IPS-NIHi7 (cell line): ENCODE data around the gene RNF220.

Experiments used
- DNase-seq: peaks from one replicate; pipeline ENCODE4 v3.0.0; 2012; ENCODE audit warnings: mixed read lengths; ENCODE audit errors: extremely low spot score

The RNF220 gene

DNA sequence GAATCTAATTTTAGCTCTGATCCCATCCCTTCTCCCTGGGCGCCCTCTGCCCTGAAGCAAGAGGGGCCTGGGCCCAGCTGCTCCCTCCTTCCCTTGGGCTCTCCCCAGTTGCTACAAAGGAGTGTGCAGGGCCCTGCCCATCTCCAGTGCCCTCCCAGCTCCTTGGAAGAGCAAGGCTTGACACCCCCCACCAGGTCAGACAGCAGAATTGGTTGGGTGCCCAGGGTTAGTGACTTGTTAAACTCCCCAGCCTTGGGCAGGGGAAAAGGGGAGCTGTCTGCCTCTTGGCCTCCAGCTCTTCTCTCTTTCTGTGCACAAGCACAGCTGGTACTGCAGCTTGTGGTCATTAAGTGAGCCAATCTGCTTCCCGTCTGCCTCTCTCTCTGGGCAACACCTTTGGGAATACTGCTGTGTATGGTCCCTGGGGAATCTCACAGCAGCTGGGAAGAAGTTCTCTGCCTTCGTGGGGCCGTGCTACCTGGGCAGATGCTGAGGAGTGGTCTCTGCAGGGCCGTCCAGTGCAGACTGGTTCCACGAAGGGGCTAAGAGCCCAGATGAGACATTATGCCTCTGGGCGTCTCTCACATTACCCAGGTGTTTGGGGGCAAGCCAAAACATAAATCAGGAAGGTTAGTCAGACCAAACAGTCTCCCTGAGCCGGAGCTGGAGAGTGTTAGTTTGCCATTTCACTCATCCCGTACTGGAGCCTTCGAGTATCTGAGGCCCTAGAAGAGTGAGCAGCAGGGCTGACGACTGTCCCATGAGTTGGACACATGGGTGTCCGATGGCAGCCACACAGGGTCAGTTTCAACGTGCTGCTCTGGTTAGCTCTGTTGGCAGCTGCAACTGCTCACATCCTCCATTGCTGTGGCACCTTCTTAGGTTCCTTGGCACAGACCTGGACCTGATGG is 231.9 kb downstream of the RNF220 start:
- no peak for DNase-seq

- no peak for DNase-seq
Measured at GRCh38 chr1:44637702-44638411, 232.8 kb downstream of the RNF220 start.

- no peak for DNase-seq
Measured at GRCh38 chr1:44640200-44640853, 235.3 kb downstream of the RNF220 start.

DNA sequence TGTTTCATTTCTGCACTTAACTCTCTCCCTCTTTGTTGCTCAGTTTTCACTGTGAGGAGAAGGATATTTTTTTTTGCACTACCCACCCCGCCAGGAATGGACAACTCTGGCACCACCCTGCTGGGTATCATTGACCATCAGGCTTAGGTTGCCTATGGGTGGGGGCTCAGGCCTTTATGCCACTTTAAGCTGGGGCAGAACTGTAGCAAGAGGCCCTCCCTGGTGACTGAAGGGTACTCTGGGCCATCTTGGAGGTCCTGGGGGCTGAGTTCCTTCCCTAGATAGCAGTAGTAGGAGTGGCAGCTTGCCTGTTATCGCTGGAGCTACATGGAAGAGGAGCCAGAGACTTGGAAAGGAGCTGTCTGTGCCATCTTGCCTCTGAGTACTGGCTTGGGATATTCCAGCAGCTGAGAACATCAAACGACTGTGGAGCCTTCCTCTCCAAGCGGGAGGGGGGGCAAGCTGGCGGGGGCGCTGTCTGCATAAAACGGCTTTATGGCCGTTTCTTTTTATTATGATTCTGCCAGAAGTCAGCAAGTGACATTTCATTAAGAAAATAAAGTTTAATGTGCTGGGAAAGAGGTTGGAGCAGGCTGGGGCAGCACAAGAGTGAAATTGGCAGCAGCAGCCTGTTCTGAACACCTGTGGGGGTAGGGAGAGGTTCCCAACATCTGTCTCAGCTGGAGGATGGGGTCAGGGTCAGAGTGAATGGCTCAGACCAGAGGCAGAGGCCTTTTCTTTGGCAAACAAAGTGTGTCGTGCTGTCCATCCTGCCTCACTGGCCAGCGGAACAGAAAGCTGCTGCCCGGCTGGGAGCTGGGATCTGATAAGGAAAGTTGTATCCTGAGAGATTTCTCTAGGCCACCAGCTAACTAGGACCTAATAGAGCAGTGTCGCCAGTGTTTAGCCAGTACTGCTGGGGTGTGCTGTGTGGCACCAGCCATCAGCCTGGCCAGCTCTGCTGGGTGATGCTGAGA is 236.4 kb downstream of the RNF220 start:
- no peak for DNase-seq

GRCh38 chr1:44642255-44642654 is 237.2 kb downstream of the RNF220 start:
- DNase-seq, result no peak

DNA sequence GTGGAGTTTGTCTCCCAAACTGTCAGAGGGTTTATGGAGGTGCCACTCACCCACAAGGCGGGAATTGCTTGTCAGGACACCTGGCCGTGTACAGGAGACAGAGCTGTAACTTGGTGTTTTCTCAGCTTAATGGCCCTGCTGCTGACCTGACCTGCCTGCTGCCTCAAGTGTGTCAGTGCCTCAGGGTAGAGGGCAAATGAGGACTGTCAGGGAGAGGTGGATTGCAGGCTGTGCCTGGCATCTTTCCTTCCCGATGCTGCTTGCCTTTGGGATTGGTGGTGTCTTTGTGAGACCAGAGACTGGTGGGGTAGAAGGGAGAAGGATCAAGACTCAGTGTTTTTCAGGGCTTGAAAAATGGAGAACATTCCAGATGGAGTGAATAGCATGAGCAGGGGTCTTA is 237.9 kb downstream of the RNF220 start:
- DNase-seq, result no peak

DNA sequence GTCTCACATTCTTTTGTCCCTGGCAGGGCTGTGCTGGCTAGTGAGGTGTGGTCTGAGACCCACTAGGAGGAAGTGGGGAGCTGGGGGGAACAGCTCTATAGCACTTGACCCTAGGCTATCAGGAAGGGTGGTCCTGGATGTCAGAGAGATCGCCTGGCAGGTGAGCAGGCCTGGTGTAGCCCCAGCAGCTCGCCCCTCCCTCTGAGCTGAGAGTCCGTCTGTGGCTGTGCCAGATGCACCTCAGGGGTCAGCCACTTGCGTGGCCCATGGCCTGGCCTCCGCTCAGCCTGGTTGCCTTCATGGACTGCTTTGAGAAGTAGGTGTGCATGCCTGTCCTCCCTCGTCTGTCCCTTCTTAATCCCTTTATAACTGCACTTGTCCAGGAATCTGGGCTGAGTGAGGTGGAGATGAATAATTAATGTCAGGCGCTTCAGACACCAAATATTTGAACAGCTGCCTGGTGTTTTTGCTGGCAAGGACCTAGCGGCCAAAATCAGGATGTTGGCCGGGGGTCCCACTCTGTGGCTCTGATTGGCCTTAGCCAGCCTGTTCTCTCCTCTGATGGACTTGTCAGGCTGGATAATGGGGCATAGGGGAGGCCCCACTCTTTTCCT is 238.8 kb downstream of the RNF220 start:
- DNase-seq, result no peak

DNA sequence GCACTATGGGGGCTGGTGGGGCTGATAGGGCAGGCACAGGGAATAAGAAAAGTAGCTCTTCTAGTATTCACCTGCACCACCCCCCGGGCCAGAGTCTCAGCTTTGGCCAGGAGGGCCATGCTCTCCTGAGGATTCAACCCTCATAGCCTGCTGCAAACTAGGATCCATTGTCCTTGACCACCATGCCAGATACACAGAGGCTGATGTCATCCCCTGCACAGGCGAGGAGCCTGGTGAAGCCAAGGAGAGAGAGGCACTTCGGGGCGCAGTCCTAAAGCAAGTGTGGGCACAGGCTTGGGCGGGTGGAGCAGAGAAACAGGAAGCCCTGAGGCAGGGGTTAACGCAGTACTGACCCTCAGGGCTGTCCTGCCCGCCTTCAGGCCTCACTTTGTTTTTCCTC is 239.8 kb downstream of the RNF220 start:
- DNase-seq, result no peak

- no peak for DNase-seq
Measured at GRCh38 chr1:44645476-44646244, 240.6 kb downstream of the RNF220 start.

DNA sequence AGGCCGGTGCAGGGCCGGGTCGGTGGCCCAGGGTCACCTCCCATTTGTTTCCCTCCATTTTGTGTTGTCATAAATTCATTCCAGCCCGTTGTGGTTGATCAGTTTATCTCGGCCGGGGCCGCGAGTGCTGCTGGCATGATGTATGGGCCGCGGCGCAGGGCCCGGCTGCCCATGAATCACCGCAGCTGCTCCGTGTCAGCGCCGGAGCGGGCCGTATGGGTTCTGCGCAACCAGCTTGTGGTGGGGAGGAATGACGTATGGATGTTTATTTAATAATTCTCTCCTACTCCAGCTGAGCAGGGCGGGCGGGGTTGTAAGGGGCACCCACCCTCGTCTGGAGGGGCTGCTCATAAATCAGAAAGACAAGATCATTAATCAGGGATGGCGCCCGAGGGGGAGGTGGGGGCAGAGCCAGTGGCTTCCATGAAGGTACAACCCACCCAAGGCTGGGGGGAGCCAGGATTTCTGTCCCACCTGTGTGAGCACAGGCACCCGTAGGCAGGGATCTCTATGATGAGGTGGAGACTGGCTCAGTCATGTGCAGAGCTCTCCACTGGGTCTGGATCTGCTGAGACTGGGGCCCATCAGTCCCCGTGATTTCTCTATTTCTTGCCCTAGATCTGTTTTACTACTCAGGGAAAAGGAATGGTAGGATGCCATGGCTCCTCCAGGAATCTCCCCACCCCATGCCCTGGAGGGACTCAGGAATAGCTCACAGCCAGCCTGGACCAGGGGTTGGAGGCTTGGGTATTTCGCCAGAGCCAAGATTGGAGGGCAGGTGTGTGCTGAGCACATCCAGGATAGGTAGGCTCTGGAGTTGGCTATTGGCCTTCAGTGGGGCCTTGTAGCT is 241.4 kb downstream of the RNF220 start:
- no peak for DNase-seq

GRCh38 chr1:44647896-44648295 is 242.8 kb downstream of the RNF220 start:
- DNase-seq, result no peak

GRCh38 chr1:44648529-44649250 is 243.6 kb downstream of the RNF220 start:
- no peak for DNase-seq

- no peak for DNase-seq
Measured at GRCh38 chr1:44649788-44650158, 244.7 kb downstream of the RNF220 start.

GRCh38 chr1:44650159-44650831 is 245.2 kb downstream of the RNF220 start:
- peak; percentile 54 for DNase-seq

GRCh38 chr1:44651069-44651468 is 246.0 kb downstream of the RNF220 start:
- DNase-seq, result no peak

GRCh38 chr1:44652445-44653106 is 247.5 kb downstream of the RNF220 start:
- peak; percentile 92 for DNase-seq
